Ureter (tissue), 1 donor: ENCODE results near the gene TRIML2. TPM values are rescaled to one million over a fixed set of nuclear protein-coding genes. Genes with fewer than 3 reads are reported as not detected.
"Not testable (repeated sequence)": the region's sequence is repeated elsewhere in the genome, so short reads cannot be mapped to it uniquely, and the experiment has no call there.

Experiments used
- DNase-seq: peaks from one replicate; pipeline ENCODE4 v3.0.0-alpha.2; 2020; ENCODE audit warnings: low spot score
- total RNA-seq: library from RNA; stranded (reverse); gene quantifications from one replicate; pipeline ENCODE4 v1.2.4, GENCODE V29; 2023
- donor health status: DM: yes; HTN: yes; CAD: no.

TRIML2 gene
- total RNA-seq, 1 donor from 2014 or later: not detected

DNA sequence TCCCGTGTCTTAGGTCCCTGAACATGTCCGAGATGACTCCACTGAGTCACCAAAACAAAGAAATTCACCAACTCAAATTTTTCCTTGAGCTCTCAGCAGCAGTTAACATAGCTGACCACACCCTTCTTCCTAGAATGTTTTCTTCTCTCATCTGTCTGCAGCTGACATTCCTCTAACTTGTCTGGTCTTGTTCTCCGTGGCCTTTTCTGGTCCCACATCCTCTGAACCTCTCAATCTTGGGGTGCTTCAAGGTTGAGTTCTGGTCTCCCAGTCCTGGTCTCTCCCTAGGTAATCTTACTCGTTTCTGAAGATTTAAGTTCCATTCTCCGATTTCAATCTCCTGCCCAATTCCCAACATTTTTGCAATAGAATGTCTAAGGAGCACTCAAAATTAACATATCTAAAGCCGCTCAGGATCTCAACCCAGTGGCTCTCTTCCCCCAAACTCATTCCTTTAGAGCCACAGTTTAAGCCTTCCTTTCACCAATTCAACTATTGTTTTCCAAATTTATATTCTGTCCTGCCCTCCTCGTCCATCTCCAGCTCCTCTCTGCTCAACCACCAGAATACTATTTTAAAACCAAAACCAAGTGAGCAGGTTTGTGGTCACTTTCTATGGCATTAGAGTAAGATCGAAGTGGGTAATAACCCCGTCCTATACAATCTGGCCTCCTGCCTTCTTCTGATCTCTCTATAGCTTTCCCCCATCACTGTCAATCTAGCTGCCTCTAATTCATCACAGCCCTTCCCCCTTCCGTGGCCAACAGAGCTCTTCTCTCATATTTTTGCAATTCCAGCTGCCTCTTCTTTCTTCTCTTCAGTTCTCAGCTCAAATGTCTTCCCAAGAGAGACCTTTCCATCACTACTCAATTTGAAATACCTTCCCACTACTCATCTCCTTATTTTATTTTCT lies 1.2 kb downstream of the TRIML2 start:
- DNase-seq: no peak

DNA sequence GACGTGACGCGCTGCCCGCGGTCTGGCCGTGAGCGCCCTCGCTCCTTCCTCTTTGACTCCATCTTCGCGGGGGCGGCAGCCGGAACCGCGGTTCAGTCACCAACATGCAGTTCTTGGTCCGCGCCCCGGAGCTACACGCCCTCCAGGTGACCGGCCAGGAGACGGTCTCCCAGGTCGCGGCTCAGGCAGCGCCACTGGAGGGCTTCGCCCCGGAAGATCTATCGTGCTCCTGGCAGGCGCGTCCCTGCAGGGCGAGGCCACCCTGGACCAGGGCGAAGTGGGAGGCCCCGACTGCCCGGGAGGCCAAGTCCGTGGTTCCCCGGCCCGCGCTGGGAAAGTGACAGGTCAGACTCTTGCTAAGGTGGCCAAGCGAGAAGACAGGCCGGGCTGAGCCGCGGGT lies 2.9 kb downstream of the TRIML2 start:
- no peak for DNase-seq

DNA sequence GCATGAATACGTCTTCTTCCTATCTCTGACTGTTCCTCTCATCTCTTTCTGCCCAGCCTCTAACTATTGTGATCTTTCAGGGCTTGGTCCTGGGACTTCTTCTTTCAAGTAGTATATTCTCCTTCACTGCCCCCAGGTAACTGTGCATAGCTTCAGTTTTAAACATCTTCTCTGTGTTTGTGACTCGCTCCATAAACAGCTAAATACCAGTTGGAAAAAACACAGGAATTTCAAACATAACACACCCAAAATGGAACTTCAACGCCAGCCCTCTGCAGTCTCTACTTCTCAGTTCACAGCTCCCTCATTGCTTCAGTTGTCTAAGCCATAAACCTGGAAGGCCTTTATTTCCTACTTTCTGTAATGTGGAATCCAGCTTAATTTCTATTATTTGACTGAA lies 16.6 kb downstream of the TRIML2 start:
- no peak for DNase-seq

DNA sequence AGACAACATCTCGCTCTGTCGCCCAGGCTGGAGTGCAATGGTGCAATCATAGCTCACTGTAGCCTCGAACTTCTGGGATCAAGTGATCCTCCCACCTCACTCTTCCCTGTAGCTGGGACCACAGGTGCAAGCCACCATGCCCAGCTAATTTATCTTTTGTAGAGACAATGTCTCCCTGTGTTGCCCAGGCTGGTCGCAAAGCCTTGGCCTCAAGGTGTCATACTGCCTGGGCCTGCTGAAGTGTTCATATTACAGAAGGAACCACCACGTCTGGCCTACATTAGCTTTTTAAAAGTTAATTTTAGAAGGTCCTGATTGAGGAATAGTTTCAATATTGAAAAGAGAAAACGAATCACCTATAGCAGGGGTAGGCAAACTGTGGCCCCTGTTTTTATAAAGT lies 22.5 kb downstream of the TRIML2 start:
- no peak for DNase-seq

DNA sequence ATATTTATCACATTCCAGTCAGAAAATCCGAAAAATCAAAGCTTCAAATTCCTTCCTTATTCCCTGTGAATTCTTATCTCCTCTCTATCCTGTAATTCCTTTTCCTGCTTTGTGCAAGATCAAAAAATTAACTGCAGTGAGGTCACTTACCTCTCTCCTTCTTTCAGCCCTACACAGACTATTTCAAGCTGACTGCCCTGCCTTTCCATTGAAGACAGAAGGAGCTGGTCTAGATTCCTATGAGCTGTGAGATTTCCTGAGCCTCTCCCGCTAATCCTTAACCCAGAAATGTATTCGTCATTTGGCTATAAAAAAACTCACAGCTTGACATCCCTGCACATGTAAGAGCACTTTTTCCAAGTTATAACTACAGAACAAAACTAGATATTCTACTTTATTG lies 26.6 kb downstream of the TRIML2 start:
- no peak for DNase-seq

DNA sequence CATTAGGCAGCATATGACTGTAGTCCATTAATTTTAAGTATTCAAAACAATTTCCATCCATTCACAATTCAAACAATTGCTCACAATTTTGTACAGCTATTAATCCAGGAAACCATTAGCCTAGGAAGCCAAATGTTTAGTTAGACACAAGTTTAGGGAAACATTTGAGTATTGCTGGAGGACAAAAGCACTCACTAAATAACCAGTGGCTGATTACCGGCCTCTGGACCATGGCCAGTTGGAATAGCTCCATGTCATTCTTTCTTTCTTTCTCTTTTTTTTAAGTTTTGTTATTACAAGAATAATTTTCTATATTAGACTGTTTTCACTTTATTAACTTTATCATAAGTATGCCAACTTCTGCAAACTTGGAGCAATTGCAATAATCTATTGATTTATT lies 31.3 kb downstream of the TRIML2 start:
- DNase-seq: no peak

DNA sequence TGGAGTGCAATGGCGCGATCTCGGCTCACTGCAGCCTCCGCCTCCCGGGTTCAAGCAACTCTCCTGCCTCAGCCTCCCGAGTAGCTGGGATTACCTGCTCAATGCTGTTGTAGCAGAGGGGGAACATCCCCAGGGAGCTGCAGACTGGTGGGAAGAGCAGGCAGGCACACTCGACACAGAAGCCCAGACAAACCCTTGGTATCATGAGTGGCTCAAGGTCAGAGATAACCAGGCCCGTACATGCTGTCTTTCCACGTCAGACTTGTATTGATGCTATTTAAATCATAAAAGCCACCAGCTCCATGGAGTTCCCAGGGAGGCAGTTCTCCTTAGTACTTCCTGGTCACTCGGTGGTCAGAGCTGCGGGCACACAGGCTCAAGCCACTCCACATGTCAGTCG lies 33.2 kb downstream of the TRIML2 start:
- DNase-seq: no peak

DNA sequence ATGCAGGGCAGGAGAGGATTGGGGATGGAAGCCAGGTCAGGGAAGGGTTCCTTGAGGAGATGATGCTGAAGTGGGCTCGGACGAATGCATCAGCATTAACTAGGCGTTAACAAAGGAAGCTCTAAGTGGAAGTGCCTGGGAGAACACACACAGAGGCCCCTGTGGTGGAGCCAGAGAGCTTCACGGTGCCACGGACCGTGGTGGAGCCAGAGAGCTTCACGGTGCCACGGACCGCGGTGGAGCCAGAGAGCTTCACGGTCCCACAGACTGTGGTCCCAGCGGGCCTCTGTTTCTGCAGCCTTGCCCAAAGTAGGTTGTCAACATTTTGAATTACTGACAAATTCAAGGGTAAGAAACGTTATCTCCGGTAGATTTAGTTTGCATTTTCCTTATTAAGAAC lies 48.3 kb downstream of the TRIML2 start:
- DNase-seq: no peak

DNA sequence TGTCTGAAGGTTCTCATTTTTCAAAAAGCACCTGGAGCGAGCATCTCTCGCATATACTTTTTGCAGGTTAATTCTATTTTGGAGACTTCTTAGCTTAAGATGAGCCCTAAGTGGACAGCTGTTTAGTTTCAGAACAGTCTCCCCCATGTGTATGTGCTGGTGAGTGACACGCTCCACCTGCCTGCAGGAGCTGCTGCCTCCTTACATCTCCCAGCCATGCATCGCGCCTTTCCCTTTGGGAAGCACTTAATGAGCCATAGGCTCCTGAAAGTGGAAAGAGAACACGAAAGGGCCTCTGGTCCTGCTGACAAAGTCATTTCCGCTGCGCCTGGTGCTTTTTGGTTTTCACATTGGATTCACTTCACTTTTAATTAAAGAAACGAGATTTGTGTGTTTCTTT lies 56.1 kb downstream of the TRIML2 start:
- no peak for DNase-seq

DNA sequence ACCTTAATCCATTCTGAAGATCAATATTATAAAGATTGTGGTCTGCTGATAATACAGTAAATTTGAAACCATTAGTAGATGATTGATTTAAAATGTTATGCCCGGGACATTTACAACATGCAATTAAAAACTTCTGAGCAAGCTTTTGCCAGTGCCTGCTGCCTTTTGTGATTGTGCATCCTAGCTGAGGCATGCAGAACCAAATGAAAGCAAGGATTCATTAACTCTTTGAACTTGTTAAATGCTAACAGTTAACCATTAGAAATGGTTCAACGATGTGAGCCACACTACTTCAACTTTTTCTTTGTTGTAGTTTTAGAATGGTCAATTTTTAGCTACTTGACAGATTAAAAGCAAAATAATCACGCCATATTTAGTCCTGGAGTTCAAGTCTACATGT lies 62.7 kb downstream of the TRIML2 start:
- DNase-seq: no peak

DNA sequence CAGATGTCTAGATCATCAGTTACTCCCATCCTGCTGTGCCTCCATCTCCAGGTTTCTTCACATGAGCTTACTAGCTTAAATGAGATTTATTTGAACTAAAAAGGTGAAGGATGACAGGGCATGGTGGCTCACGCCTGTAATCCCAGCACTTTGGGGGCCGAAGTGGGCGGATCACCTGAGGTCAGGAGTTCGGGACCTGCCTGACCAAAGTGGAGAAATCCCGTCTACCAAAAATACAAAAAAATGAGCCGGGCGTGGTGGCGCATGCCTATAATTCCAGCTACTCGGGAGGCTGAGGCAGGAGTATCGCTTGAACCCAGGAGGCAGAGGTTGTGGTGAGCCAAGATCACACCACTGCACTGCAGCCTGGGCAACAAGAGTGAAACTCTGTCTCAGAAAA lies 63.9 kb downstream of the TRIML2 start:
- DNase-seq: not testable (repeated sequence)

DNA sequence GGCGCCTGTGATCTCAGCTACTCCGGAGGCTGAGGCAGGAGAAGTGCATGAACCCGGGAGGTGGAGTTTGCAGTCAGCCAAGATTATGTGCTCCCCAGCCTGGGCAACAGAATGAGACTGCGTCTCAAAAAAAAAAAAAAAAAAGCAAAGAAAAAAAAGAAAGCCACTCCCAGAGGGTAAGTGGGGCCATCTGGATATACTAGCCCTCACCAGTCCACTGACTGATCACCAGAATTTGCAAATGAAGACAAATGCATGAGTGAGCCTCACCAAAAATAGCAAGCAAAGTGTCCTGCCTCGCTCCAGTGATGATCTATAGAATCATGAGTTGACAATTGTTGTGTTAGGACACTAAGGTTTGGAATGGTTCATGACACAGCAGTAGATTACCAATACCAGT lies 66.2 kb downstream of the TRIML2 start:
- DNase-seq: no peak

DNA sequence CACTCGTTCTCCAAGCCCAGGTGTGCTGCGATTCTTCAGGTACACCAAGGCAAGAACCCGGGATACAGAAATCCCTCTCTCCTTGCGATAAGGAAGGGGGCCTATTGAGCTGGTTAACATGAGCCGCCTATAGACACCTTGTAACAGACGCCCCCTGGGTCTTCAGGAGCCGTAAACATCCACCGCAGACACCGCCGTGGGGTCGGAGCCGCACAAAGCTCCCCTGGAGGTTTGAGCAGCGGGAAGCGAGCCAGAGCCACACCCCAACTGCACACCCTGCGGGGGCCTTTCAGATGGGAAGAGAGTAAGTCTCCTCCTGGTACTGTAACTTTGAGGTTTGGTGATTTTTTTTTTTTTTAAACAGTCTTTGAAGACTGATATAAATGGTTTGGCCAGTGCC lies 67.2 kb downstream of the TRIML2 start:
- DNase-seq: no peak

DNA sequence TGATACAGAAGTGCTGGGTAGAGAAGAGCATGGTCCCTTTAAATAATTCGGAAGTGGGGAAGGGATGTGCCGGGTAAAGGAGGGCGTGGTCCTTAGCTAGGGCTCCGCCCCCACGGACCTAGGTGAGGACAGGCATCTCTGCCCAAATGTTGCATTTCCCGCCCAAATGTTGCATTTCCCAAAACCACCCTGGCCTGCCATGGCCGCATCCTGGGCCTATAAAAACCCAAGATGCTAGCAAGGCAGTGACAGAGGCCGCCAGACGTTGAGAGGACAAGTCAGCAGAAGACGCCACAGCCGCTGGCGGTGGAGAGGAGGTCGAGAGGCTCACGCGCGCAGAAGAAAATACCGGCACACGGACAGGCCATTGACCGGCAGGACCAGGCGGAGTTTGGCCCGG lies 67.7 kb downstream of the TRIML2 start:
- DNase-seq: no peak

Other genes starting within 250 kb of the TRIML2 start
- 0.23 TPM for gene ZFP42, start 113.8 kb downstream of the TRIML2 start, total RNA-seq
- not detected for gene TRIML1, start 29.8 kb upstream of the TRIML2 start, total RNA-seq